Mammary epithelial cell (primary cell): ENCODE measurements around the gene FBXO30.

Source experiments
- EZH2 ChIP-seq: IDR thresholded peaks from 2 replicates; pipeline ENCODE4 v1.6.1; 2012; ENCODE audit warnings: low read length, inconsistent platforms, borderline replicate concordance
- TF ChIP-seq, protein P1 (sequence below), 2 donors: IDR thresholded peaks in 1 of 2; conservative IDR thresholded peaks in 1 of 2; 2 replicates each; pipeline ENCODE4 v1.5.1; 2011 to 2012; ENCODE audit warnings: inconsistent platforms in 2 of 2, low read length in 2 of 2, mild to moderate bottlenecking in 2 of 2, control low read depth in 1 of 2, low read depth in 1 of 2; ENCODE audit not compliant: insufficient read depth in 1 of 2; ENCODE audit errors: extremely low read depth in 1 of 2

- TF ChIP-seq, protein P1, sequence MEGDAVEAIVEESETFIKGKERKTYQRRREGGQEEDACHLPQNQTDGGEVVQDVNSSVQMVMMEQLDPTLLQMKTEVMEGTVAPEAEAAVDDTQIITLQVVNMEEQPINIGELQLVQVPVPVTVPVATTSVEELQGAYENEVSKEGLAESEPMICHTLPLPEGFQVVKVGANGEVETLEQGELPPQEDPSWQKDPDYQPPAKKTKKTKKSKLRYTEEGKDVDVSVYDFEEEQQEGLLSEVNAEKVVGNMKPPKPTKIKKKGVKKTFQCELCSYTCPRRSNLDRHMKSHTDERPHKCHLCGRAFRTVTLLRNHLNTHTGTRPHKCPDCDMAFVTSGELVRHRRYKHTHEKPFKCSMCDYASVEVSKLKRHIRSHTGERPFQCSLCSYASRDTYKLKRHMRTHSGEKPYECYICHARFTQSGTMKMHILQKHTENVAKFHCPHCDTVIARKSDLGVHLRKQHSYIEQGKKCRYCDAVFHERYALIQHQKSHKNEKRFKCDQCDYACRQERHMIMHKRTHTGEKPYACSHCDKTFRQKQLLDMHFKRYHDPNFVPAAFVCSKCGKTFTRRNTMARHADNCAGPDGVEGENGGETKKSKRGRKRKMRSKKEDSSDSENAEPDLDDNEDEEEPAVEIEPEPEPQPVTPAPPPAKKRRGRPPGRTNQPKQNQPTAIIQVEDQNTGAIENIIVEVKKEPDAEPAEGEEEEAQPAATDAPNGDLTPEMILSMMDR (conservative IDR thresholded peaks at IDR 0.05 in 1 of 2, IDR thresholded peaks at IDR 0.05 in 1 of 2; ENCODE audit: extremely low read depth in 1 of 2, insufficient read depth in 1 of 2, low read depth in 1 of 2, low read length in 2 of 2) = no peak
- no peak for TF ChIP-seq EZH2
Observed at GRCh38 chr6:145809785-145810184, 4.8 kb downstream of the FBXO30 start.
